HG02938 (cell line): ENCODE data around the gene BLCAP.

ENCODE experiments used
- ATAC-seq: cut with Tn5 transposase; IDR thresholded peaks from one replicate; pipeline ENCODE4 v1.9.1; 2021; ENCODE audit warnings: mild to moderate bottlenecking, moderate library complexity; ENCODE audit not compliant: unreplicated experiment

The BLCAP gene

DNA sequence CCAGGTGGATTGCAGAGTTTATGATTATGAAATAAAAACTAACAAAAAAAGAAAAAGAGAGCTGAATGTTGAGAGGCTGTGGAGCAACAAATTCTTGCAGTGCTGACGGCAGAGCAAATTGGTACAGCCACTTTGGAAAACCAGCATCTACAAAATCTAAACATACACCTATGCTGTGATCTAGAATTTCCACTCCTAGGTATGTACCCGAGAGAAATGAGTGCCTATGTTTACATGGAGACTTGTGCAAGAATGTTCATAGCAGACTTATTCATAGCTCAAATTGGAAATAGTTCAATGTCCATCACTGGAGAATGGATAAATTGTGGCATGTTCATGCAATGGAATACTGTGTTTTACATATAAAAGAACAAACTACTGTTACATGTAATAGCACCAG, 3.0 kb upstream of the BLCAP start:
- ATAC-seq = no peak

DNA sequence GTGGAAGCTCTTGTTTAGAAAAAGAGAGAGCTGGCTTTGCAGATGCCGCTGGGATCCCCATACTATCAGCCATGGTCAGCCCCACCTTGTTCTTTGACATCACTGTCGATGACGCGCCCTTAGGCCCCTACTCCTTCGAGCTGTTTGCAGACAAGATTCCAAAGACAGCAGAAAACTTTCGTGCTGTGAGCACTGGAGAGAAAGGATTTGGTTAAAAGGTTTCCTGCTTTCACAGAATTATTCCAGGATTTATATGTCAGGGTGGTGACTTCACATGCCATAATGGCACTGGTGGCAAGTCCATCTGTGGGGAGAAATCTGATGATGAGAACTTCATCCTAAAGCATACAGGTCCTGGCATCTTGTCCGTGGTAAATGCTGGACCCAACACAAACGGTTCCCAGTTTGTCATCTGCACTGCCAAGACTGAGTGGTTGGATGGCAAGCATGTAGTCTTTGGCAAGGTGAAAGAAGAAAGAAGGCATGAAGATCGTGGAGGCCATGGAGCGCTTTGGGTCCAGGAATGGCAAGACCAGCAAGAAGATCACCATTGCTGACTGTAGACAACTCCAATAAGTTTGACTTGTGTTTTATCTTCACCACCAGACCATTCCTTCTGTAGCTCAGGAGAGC, 2.4 kb upstream of the BLCAP start:
- ATAC-seq = no peak

DNA sequence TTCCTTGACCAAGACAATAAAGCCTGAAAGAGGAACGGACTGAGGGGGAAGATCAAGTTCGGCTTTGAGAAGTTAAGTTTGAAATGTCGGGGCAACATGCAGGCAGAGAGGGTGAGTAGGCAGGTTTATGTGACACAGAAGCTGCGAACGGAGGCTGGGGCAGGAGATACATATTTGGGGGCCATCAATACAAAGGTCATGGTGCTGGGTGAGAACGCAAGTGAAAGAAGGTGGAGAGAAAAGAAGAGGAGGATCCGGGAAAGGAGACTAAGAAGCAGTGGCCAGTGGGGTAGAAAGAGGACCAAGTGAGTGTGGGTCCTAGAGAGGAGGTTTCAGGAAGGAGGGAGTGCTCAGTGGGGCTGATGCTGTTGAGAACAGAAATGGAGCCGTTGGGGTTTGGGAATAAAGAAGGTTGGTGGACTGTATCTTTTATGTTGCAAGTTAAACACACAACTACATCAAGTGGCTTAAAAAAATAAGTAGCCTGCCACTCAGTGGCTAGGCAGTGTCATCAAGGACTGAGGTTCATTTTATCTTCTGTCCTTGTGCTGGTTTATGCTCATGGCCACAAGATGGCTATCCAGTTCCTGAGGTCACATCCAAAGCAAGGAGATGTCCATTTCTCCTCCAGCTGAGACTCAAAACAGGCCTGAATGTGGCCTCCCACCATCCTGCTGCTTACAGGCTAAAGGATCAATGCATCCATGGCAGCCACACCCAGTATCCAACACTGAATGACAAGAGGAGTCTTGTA, 1.7 kb upstream of the BLCAP start:
- ATAC-seq = no peak

DNA sequence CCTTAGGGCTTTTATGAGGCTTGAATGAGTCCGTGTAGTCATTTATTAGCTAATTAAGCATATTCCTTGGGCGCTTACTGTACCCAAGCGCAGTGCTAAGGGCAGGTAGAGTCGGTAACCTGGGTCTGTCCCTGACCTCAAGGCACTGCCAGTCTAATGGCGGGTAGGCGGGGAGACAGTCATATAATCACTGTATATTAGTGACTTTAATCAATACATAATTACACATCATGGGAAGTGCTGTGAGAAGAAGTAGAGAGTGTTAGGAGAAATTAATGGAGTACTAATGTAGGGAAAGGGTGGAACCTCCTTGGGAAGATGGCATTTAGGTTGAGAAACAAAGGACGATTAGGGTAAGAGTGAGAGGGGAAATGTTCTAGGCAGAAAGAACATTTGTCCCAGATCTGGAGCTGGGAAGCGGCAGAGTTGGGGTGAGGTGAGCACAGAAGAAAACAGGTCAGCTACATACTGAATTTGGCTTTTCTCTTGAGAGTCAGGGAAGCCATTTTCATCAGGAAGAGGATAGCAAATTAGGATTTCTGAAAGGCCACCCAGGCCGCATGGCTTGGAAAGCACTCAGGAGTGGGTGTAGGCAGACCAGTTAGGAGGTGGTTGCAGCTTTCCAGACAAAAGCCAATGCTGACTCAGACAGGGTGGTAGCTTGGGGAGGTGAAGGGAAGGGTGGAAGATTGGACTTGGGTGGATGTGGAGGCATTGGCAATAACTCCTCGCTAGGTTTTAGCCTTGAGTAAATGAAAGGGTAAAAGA, 954 bp upstream of the BLCAP start:
- no peak for ATAC-seq

DNA sequence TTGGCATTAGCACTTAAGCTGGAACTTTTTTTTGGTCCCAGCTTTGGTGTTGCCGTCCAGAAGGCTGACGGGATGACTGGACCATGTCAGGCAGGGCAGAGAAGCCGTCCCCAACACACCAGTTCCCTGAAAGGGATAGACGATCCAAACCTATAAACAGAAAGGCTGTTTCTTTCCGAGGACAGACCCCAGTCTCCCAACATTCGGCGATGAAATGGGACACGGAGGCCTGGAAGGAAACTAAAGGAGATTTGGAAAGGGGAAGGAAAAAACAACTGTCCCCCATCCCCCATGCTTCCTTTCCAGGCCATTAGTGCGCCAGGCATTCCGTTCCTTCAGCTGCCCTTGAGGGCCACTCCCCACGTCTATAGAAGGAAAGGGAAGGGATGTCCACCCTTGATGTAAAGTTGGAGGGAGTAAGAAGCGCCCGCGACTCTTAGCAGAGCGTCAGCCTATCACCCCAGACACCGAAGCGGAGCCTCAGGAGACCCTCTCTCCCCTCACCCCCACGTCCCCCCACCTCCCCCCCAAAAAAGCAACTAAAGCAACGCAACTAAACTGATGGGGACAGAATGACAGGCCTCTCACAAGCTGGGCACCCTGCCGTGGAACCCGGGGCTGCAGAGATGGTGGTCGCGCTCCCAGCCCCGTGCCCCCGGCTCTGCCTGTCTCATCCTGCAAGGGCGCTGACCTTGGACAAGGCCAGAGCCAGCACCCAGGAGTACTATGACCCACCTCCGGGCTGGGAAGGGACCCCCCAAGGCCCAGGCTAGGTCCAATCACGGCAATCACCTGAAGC, 638 bp downstream of the BLCAP start:
- no peak for ATAC-seq

DNA sequence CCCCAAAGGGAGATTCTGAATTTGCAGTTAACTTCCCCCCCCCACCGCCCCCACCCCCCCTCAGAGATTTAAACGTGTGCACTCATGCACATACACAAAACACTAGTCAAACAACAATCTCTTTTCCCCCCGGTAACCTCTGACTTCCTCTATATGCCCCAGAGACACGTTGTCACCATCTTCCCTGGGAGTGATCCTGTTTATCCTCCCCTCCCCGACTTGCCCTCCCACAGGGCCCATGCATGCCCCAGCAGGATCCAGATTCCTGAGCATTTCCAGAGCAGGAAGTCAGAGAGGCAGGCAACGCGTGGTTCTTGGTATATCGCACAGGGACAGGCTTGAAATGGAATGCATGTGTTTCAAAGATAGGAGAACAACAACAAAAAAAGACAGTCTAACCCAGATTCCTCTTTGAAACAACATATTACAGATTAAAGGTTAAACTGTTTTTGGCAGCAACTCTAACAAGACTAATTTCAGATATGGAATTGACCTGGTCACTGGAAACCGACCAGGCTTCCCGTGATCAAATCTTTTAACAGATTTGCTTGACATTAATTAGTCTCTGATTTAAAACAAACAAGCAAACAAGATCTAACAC, 1.3 kb downstream of the BLCAP start:
- no peak for ATAC-seq

DNA sequence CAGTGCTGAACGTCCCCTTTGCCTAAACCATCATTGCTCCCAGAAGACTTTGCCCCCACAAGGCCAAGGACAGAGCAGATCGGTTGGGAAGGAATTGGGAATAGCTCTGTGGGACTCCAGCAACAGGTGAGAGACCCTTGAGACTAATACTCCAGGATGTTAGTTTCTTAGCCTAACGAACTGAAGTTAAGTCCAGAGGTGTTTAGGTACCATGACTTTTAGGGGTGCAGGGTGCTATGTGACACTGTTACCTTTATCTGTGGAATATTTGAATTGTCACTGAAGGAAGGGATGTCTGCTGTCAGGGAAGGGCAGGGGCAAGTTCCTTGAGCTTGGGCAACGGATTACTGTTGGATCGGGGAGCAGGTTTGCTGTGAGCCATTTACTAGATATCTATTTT, 1.9 kb downstream of the BLCAP start:
- ATAC-seq = no peak

DNA sequence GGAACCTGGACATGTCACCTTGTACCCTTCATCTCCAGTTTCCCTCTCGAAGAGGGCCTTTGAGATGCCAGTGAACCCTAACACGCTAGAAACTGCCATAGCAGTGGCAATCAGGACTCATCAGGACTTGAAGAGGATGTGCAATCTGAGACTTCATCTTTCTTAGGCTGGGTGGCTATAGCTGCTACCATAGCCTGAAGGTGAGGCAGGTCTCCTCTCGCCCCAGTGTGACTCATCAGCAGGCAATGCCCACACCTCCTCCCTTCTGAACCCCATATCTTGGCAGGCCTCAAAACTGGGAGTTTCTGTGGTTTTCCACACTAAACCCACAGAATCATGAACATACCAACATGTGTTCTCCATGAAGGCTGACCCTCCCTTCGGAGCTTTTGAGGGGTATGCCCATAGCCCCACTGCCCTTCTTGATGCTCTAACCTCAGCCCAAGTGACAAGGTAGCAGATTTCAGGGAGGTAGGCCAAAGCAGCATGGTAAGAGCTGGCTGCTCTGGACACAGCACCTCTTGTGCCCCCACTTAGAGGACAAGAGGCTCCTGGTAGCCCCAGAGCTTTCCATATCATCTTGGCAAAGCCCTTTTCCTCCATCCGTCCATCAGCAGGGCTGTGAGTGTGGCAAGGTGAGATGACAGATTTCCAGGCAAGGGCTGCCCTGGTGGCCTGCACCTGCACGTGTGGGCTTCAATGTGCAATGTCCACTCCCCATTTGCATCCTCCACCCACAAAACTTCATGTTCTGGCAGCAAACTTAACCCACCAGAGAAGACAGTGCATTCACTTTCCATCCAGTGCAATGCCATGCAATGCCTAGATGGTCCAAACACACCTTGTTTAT, 2.6 kb downstream of the BLCAP start:
- ATAC-seq = no peak

DNA sequence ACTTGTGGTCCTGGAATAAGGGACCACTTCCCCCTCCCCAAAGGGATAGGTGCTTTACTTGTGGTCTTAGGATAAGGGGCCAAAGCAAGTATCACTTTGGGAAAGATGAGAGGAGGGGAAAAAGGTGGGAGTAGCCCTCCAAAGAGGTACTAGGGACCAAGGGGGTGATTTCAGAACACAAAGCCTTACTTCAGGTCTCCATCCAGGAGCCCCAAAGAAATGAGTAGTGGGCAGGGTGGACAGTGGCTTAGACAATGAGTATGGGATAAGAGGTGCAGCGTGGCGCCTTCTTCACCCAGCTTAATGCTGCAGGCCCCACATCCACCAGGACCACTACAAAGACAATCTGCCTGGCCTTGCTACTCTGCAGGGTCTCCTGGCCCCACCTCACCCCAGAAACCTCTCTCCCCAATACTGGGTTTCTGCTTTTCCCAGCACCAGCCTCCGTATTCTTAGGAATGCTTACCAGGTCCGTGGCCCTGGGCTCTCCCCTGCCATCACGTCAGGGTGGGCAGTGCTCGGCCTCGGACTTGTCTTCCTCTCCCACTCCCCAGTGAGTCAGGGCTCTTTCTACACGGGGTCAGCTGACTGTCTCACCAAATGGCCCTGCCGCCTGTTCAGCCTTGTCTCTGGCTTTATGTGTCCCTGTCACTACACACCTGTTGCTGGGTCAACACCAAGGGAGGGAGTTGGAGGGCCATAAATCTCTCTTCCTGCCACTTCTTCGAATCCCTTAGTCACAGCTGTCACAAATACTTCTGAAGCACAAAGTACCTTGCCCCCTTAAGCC, 3.6 kb downstream of the BLCAP start:
- no peak for ATAC-seq

DNA sequence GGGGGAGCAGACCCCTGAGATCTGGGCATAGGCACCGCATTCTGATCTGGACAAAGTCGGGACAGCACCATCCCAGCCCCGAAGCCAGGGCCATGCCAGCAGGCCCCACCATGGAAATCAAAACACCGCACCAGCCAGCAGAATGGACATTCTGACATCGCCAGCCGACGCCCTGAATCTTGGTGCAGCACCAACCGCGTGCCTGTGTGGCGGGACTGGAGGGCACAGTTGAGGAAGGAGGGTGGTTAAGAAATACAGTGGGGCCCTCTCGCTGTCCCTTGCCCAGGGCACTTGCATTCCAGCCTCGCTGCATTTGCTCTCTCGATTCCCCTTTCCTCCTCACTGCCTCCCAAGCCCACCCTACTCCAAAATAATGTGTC, 4.7 kb downstream of the BLCAP start:
- ATAC-seq = no peak

DNA sequence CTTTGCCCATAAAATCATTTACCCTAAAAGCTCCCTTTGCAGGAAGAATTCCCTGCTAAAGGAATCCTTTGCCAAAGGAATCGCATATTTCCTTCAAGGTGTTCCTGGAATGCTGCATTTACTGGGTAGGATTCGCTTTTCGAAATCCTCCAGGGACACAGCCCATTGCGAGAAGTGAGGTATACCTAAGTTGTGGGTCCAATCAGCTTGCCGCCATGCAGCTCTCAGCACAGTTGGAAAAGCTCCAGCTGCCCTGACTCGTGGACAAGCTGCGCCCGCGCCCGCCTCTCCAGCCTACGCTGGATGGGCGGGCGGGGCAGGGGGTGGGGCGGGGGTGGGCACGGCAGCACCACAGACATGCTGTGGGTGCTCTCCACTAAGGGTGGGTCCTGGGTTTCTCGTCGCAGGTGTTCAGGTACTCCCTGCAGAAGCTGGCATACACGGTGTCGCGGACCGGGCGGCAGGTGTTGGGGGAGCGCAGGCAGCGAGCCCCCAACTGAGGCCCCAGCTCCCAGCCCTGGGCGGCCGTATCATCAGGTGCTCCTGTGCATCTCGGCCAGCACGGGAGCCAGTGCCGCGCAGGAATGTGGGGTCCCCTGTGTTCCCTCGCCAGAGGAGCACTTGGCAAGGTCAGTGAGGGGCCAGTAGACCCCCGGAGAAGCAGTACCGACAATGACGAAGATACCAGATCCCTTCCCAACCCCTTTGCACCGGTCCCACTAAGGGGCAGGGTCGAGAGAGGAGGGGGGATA, 5.2 kb downstream of the BLCAP start:
- ATAC-seq = no peak

DNA sequence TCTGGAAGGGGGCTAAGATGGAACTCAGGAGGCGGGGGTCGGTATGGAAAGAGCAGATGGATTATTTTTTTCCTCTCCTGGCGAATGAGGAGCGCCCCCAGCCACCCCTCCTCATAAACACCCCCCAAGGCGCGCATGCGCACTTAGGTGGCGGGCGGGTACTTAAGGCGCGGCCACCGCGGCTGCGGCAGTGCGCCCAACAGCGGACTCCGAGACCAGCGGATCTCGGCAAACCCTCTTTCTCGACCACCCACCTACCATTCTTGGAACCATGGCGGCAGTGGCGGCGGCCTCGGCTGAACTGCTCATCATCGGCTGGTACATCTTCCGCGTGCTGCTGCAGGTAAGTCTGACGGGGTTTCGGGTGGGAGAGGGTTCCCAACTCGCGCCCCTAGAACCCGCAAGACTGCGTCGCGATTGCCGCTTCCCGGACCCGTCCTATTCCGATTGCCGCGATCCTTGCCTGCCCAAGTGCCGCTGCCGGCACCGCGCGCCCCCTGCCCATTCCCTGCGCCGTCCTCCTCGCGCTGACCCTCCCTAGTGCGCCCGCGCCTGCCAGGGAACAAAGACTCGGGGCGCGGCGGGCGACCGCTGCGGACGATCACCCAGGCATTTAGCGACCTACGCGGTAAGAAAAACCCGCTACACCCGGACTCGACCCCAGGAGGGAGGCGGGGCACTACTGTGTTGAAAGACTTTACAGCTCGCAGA, 6.5 kb downstream of the BLCAP start, which contains the start of gene NNAT:
TSS of gene NNAT (plus strand) at position 190 of the 711 bp plus-strand sequence. CDS start at position 272, 82 bp downstream.
- no peak for ATAC-seq

DNA sequence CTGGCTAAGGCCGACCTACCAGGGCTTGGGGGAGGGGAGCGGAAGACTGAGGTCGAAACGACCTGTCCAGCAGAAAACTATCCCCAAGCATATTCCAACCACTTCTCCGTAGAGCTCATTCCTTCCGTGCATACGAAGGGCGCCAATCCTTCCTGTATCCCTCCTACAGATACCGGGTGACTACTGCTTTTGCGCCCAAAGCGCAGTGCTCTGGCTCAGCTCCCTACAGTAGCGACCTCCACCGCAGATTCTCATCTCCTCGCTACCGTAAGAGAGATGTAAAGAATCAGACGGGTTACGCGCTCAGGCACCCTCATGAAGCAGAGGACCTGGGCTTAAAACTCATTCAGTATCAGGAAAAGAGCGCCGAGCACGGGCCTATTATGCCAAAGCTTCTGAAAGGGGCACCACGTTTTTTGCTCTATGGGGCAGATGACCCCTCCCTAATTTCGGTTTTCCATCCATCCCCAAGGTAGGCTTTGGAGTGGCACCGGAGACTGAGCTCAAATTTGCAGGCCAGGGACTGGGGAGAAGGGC, 7.2 kb downstream of the BLCAP start:
- ATAC-seq = no peak

DNA sequence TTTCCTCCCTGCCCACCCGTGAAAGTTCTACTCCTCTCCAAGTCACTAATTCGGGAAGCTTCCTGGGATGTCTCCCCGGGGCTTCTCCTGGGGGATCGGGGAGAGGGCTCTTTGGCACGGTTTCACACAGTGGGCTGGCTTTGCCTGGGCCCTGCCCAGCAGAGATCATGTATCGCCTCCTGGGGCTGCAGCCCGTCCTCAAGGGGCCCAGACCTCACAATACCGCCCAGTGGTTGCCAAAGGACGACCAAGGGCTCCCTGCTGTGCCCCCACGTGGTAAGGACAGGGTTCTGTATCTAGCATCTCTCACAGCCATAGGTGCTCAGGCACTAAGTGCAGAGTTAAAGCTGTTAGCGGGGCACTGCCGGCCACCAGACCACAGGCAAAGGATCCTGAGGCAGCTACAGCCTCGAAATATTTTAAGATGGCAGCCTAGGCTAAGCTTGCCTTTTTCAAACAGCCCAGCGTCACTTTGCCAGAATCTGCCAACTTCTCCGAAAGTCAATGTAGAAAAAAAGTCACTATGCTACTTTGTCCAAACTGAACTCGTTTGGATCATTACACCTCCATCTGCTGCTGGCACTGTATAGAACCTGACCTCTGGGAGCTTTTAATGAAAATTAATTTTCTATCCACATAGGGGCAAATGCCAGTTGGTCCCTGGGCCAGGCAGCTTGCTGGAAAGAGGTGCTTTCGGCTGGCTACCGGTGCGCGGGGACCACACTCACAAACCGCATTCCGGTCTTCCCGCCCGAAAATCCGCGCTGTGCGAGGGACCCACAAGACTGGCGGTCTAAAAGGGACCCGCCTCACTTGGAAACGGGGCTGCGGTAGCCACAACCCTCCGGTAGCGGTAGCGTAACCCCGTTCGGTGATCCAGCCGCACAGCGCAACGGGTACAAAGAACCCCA, 7.9 kb downstream of the BLCAP start:
- ATAC-seq = no peak

DNA sequence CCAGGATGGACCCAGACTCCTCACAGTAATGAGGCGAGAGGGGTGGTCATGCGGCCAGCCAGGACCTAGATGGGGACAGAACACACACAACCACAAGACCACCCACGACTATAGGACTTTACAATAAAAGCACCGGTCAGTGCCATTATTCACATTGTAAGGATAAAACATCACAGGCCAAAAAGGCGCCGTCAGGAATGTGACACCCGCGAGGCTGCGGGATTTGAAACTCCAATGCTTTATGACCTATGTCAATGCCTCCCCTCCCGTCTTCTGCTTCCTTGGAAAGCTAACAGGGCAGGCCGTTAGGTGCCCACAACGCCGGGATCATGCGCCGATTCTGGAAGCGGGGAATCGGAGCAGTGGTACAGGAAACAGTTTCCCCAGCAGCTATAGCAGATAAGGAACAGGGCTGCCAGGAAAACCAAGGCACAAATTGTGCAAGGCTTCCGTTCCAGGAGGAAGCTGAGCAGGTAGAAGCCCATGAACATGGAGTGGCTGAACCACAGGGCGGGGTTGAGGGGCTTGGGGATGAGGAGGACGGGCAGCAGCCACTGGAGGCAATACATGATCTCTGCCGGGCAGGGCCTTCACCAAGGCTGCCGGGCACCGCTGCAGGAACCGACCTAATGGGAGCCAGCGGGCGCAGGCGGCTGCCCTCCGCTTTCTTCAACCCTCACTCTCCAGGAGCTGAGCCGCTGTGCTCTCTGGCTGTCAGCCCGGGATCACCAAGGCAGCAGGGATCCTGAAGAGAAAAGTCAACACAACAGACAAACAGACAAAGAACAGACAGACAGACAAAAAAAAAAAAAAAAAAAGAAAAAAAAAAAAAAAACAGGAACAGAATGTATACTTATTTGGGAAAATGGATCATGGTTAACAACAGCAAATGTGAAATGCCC, 8.8 kb downstream of the BLCAP start:
- no peak for ATAC-seq
